Measurements from ENCODE around the gene BBC3.

BBC3 gene

DNA sequence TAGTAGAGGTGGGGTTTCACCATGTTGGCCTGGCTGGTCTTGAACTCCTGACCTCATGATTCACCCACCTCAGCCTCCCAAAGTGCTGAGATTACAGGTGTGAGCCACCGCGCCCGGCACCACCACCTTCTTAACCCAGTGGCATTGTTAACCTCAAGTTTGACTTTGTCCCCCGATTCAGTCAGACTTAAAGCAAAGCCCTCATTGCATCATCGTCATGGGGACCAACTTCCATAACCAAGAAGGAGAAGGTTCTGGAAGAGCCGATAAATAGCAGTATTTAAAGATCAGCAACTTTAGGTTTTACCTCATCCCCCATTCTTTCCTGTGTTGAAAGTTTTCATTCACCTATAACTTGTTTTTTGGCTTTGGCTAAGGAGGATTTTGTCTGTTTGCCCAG lies 37.0 kb upstream of the BBC3 start:
- H3K36me3 ChIP-seq (ENCODE audit: control insufficient read depth in 1 of 2, insufficient read depth in 2 of 2, low read depth in 1 of 2, low read length in 2 of 2), result peaks cover 63 to 74% of the 10 kb centered on the region in 2 experiments
- no peak overlapping the region for H3K9ac ChIP-seq (ENCODE audit: low read length)
- H3K4me3 ChIP-seq (ENCODE audit: insufficient read depth in 1 of 2, low read depth in 1 of 2, low read length in 2 of 2), result no peak overlapping the region
- no peaks in the 10 kb centered on the region for H3K27me3 ChIP-seq (ENCODE audit: control insufficient read depth in 1 of 2, insufficient read depth in 1 of 2, low read length in 2 of 2)
- no peak overlapping the region for H3K23ac ChIP-seq (ENCODE audit: low read length in 2 of 2)
- no peak overlapping the region for H2BK5ac ChIP-seq (ENCODE audit: low read depth, low read length, poor library complexity, severe bottlenecking)
- H3K4me2 ChIP-seq (ENCODE audit: low read length, poor library complexity, severe bottlenecking), result no peak overlapping the region
- no peak overlapping the region for H2BK120ac ChIP-seq (ENCODE audit: low read depth, low read length)
- H3K14ac ChIP-seq (ENCODE audit: low read length in 2 of 2), result no peak overlapping the region
- H2AK5ac ChIP-seq (ENCODE audit: low read length, severe bottlenecking), result no peak overlapping the region
- no peak overlapping the region for H3K4ac ChIP-seq (ENCODE audit: low read depth in 1 of 2, low read length in 2 of 2)
- peaks cover 43% of the 10 kb centered on the region for H3K79me1 ChIP-seq (replicated peaks; ENCODE audit: low read length, poor library complexity, severe bottlenecking)
- no peak for DNase-seq
- no peak overlapping the region for H2AFZ ChIP-seq (ENCODE audit: low read depth, low read length)
- 90% methylated on average over 5 of the region's 6 CpGs for WGBS
- no peaks in the 10 kb centered on the region for H3K9me3 ChIP-seq (ENCODE audit: control insufficient read depth, low read length)
- H4K91ac ChIP-seq (ENCODE audit: low read length), result no peak overlapping the region
- peaks cover 6% of the 10 kb centered on the region for H3K4me1 ChIP-seq (ENCODE audit: control insufficient read depth, insufficient read depth, low read depth, low read length)
- H3K18ac ChIP-seq (ENCODE audit: low read depth in 1 of 2, low read length in 2 of 2), result no peak overlapping the region
- no peak overlapping the region for H3K27ac ChIP-seq (ENCODE audit: low read length, poor library complexity, severe bottlenecking)
- H4K8ac ChIP-seq (ENCODE audit: low read length), result no peak overlapping the region
- H2BK12ac ChIP-seq (ENCODE audit: low read length in 2 of 2), result no peak overlapping the region
- no peak overlapping the region for H2BK15ac ChIP-seq (ENCODE audit: low read depth, poor library complexity, severe bottlenecking)

DNA sequence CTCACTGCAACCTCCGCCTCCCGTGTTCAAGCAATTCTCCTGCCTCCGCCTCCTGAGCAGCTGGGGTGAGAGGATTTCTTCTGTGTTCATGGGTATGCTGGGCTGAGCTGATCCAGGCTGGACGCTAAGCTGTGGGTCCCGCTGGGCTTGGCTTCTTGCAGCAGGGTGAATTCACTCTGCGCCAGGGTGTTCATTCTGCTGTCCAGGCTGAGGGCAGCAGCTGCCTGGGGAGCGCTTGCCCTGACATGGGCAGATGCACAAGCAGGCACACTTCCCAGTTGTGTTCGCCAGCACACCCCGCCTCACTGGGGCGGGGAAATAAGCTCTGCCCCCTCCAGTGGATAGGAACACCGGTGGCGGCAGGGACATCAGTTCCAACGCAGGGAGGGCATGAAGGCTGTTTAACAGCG lies 36.4 kb upstream of the BBC3 start:
- no peak overlapping the region for H3K18ac ChIP-seq (ENCODE audit: low read depth in 1 of 2, low read length in 2 of 2)
- no peak overlapping the region for H2BK12ac ChIP-seq (ENCODE audit: low read length in 2 of 2)
- H4K91ac ChIP-seq (ENCODE audit: low read length), result peak overlapping the region; percentile 62
- H4K8ac ChIP-seq (ENCODE audit: low read length), result no peak overlapping the region
- no peak for DNase-seq
- no peak overlapping the region for H2BK5ac ChIP-seq (ENCODE audit: low read depth, low read length, poor library complexity, severe bottlenecking)
- H3K79me1 ChIP-seq (replicated peaks; ENCODE audit: low read length, poor library complexity, severe bottlenecking), result peaks cover 46% of the 10 kb centered on the region
- H2BK120ac ChIP-seq (ENCODE audit: low read depth, low read length), result no peak overlapping the region
- no peak overlapping the region for H3K23ac ChIP-seq (ENCODE audit: low read length in 2 of 2)
- no peaks in the 10 kb centered on the region for H3K27me3 ChIP-seq (ENCODE audit: control insufficient read depth in 1 of 2, insufficient read depth in 1 of 2, low read length in 2 of 2)
- no peak overlapping the region for H3K4ac ChIP-seq (ENCODE audit: low read depth in 1 of 2, low read length in 2 of 2)
- H3K36me3 ChIP-seq (ENCODE audit: control insufficient read depth in 1 of 2, insufficient read depth in 2 of 2, low read depth in 1 of 2, low read length in 2 of 2), result peaks cover 70 to 78% of the 10 kb centered on the region in 2 experiments
- H2AK5ac ChIP-seq (ENCODE audit: low read length, severe bottlenecking), result no peak overlapping the region
- no peak overlapping the region for H3K4me2 ChIP-seq (ENCODE audit: low read length, poor library complexity, severe bottlenecking)
- no peak overlapping the region for H2BK15ac ChIP-seq (ENCODE audit: low read depth, poor library complexity, severe bottlenecking)
- peaks cover 2% of the 10 kb centered on the region for H3K4me1 ChIP-seq (ENCODE audit: control insufficient read depth, insufficient read depth, low read depth, low read length)
- no peak overlapping the region for H3K14ac ChIP-seq (ENCODE audit: low read length in 2 of 2)
- no peak overlapping the region for H3K9ac ChIP-seq (ENCODE audit: low read length)
- H2AFZ ChIP-seq (ENCODE audit: low read depth, low read length), result no peak overlapping the region
- H3K27ac ChIP-seq (ENCODE audit: low read length, poor library complexity, severe bottlenecking), result no peak overlapping the region
- H3K4me3 ChIP-seq (ENCODE audit: insufficient read depth in 1 of 2, low read depth in 1 of 2, low read length in 2 of 2), result no peak overlapping the region
- 97% methylated on average over 14 of the region's 14 CpGs for WGBS
- no peaks in the 10 kb centered on the region for H3K9me3 ChIP-seq (ENCODE audit: control insufficient read depth, low read length)

DNA sequence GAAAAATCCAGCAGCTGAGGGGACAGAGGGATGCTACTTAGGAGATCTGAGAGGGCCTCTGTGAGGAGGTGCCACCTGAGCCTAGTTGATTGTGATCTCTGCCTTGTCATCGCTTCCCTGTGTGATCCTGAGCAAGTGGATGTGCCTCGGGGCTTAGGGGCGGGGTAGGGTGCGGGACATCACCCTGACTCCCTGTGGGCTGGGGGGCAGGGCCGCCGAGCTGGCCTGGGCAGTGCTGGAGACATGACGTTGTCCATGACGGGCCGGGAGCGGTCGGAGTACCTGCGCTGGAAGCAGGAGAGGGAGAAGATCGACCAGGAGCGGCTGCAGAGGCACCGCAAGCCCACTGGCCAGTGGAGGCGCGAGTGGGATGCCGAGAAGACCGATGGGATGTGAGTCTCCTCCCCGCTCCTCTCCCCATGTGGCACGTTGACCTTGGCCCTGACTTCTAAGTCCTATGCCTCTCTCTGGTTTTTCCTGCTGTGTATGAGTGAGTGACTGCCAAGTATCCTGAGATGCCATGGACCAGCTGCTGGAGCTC lies 35.5 kb upstream of the BBC3 start:
- H3K36me3 ChIP-seq (ENCODE audit: control insufficient read depth in 1 of 2, insufficient read depth in 2 of 2, low read depth in 1 of 2, low read length in 2 of 2), result peaks cover 67 to 75% of the 10 kb centered on the region in 2 experiments
- no peak overlapping the region for H4K91ac ChIP-seq (ENCODE audit: low read length)
- H3K9me3 ChIP-seq (ENCODE audit: control insufficient read depth, low read length), result no peaks in the 10 kb centered on the region
- H3K4ac ChIP-seq (ENCODE audit: low read depth in 1 of 2, low read length in 2 of 2), result no peak overlapping the region
- H3K4me3 ChIP-seq (ENCODE audit: insufficient read depth in 1 of 2, low read depth in 1 of 2, low read length in 2 of 2), result no peak overlapping the region
- WGBS, result 97% methylated on average over 21 of the region's 21 CpGs
- H2AFZ ChIP-seq (ENCODE audit: low read depth, low read length), result no peak overlapping the region
- H2BK15ac ChIP-seq (ENCODE audit: low read depth, poor library complexity, severe bottlenecking), result no peak overlapping the region
- H3K14ac ChIP-seq (ENCODE audit: low read length in 2 of 2), result no peak overlapping the region
- H3K23ac ChIP-seq (ENCODE audit: low read length in 2 of 2), result no peak overlapping the region
- H2BK12ac ChIP-seq (ENCODE audit: low read length in 2 of 2), result no peak overlapping the region
- no peak overlapping the region for H2BK120ac ChIP-seq (ENCODE audit: low read depth, low read length)
- H2BK5ac ChIP-seq (ENCODE audit: low read depth, low read length, poor library complexity, severe bottlenecking), result no peak overlapping the region
- no peak overlapping the region for H3K18ac ChIP-seq (ENCODE audit: low read depth in 1 of 2, low read length in 2 of 2)
- peaks cover 40% of the 10 kb centered on the region for H3K79me1 ChIP-seq (replicated peaks; ENCODE audit: low read length, poor library complexity, severe bottlenecking)
- no peaks in the 10 kb centered on the region for H3K27me3 ChIP-seq (ENCODE audit: control insufficient read depth in 1 of 2, insufficient read depth in 1 of 2, low read length in 2 of 2)
- H3K9ac ChIP-seq (ENCODE audit: low read length), result no peak overlapping the region
- H4K8ac ChIP-seq (ENCODE audit: low read length), result peak overlapping the region; percentile 10
- no peak overlapping the region for H3K27ac ChIP-seq (ENCODE audit: low read length, poor library complexity, severe bottlenecking)
- peaks cover 2% of the 10 kb centered on the region for H3K4me1 ChIP-seq (ENCODE audit: control insufficient read depth, insufficient read depth, low read depth, low read length)
- no peak overlapping the region for H2AK5ac ChIP-seq (ENCODE audit: low read length, severe bottlenecking)
- no peak overlapping the region for H3K4me2 ChIP-seq (ENCODE audit: low read length, poor library complexity, severe bottlenecking)
- no peak for DNase-seq

DNA sequence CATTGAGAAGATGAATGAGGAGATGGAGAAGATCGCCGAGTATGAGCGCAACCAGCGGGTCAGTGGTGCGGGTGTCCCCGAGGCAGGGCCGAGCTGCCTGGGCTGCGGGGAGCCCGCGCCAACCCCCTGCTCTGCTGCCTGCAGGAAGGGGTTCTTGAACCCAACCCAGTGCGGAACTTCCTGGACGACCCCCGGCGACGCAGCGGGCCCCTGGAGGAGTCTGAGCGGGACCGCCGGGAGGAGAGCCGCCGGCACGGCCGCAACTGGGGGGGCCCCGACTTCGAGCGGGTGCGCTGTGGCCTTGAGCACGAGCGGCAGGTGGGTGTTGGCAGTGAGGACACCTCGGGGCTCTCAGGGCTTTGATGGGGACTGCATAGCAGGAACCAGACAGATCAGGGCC lies 33.6 kb upstream of the BBC3 start:
- Histone ChIP-seq H3K4me1 (ENCODE audit: control insufficient read depth, insufficient read depth, low read depth, low read length) (peaks cover 4% of the 10 kb centered on the region), H3K27ac (ENCODE audit: low read length, poor library complexity, severe bottlenecking) (no peak overlapping the region), H2BK5ac (ENCODE audit: low read depth, low read length, poor library complexity, severe bottlenecking) (no peak overlapping the region), H3K4me2 (ENCODE audit: low read length, poor library complexity, severe bottlenecking) (no peak overlapping the region), H2AFZ (ENCODE audit: low read depth, low read length) (no peak overlapping the region), H4K8ac (ENCODE audit: low read length) (no peak overlapping the region), H3K14ac (ENCODE audit: low read length in 2 of 2) (no peak overlapping the region), H3K18ac (ENCODE audit: low read depth in 1 of 2, low read length in 2 of 2) (no peak overlapping the region), H3K9ac (ENCODE audit: low read length) (no peak overlapping the region), H3K27me3 (ENCODE audit: control insufficient read depth in 1 of 2, insufficient read depth in 1 of 2, low read length in 2 of 2) (no peaks in the 10 kb centered on the region), H3K79me1 (replicated peaks; ENCODE audit: low read length, poor library complexity, severe bottlenecking) (peaks cover 41% of the 10 kb centered on the region), H3K9me3 (ENCODE audit: control insufficient read depth, low read length) (no peaks in the 10 kb centered on the region), H3K36me3 (ENCODE audit: control insufficient read depth in 1 of 2, insufficient read depth in 2 of 2, low read depth in 1 of 2, low read length in 2 of 2) (peaks cover 69 to 75% of the 10 kb centered on the region in 2 experiments), H4K91ac (ENCODE audit: low read length) (no peak overlapping the region), H2AK5ac (ENCODE audit: low read length, severe bottlenecking) (no peak overlapping the region), H2BK120ac (ENCODE audit: low read depth, low read length) (no peak overlapping the region), H2BK15ac (ENCODE audit: low read depth, poor library complexity, severe bottlenecking) (no peak overlapping the region), H3K23ac (ENCODE audit: low read length in 2 of 2) (no peak overlapping the region), H2BK12ac (ENCODE audit: low read length in 2 of 2) (no peak overlapping the region), H3K4me3 (ENCODE audit: insufficient read depth in 1 of 2, low read depth in 1 of 2, low read length in 2 of 2) (no peak overlapping the region), H3K4ac (ENCODE audit: low read depth in 1 of 2, low read length in 2 of 2) (no peak overlapping the region)
- DNase-seq, result no peak
- WGBS, result 98% methylated on average over 30 of the region's 30 CpGs
